ENCODE results near the gene PACSIN2. TPM values are rescaled to one million over a fixed set of nuclear protein-coding genes. Genes with fewer than 3 reads are reported as not detected.
A peak's percentile ranks its signal among the peaks of the same experiment; 100 is the strongest.
"Not testable (repeated sequence)": the region's sequence is repeated elsewhere in the genome, so short reads cannot be mapped to it uniquely, and the experiment has no call there.

PACSIN2 gene
- total RNA-seq, 3 donors from 2014 or later (not counting 1 experiment from before 2014, with no cell fraction given) = 37.1 to 48.5 (median 47.6) TPM

- H3K4me1 ChIP-seq (ENCODE audit: control insufficient read depth, insufficient read depth, low read length) = peaks cover 40% of the 10 kb centered on the region
- H3K27ac ChIP-seq (ENCODE audit: low read length) = no peak overlapping the region
- DNase-seq (no peak), ATAC-seq (peak; percentile 65 to 74 (median 68))
- H3K27me3 ChIP-seq (ENCODE audit: control insufficient read depth, insufficient read depth, low read length) = no peaks in the 10 kb centered on the region
- 59% methylated on average over 6 of the region's 6 CpGs for WGBS (ENCODE audit: insufficient coverage)
- H3K4me3 Mint-ChIP-seq = no peak overlapping the region
- no peaks in the 10 kb centered on the region for H3K9me3 Mint-ChIP-seq
- intact Hi-C loops (cut with micrococcal nuclease) = no loop called here
- no peaks in the 10 kb centered on the region for H3K36me3 Mint-ChIP-seq
- no peak overlapping the region for H3K4me3 ChIP-seq (ENCODE audit: low read length)
- peaks cover 38 to 45% of the 10 kb centered on the region in 2 donors for H3K4me1 Mint-ChIP-seq
- no peak for TF ChIP-seq CTCF (IDR thresholded peaks at IDR 0.05)
- H3K9me3 ChIP-seq (ENCODE audit: control insufficient read depth, insufficient read depth, low read length) = no peaks in the 10 kb centered on the region
- no peaks in the 10 kb centered on the region for H3K36me3 ChIP-seq (ENCODE audit: control insufficient read depth, insufficient read depth, low read length)
- no peak overlapping the region for H3K27ac Mint-ChIP-seq
- no peaks in the 10 kb centered on the region for H3K27me3 Mint-ChIP-seq (ENCODE audit: low read depth in 2 of 2)
Observed at GRCh38 chr22:42919199-42919598, 95.8 kb downstream of the PACSIN2 start.

GRCh38 chr22:42918500-42918899 is 96.4 kb downstream of the PACSIN2 start:
- Mint-ChIP-seq H3K9me3 (no peaks in the 10 kb centered on the region), H3K4me1 (peaks cover 35 to 42% of the 10 kb centered on the region in 2 donors), H3K27ac (no peak overlapping the region), H3K4me3 (no peak overlapping the region), H3K36me3 (no peaks in the 10 kb centered on the region), H3K27me3 (ENCODE audit: low read depth in 2 of 2) (no peaks in the 10 kb centered on the region)
- no peak for TF ChIP-seq CTCF (IDR thresholded peaks at IDR 0.05)
- ATAC-seq (no peak), DNase-seq (no peak)
- 73% methylated on average over 4 of the region's 4 CpGs for WGBS (ENCODE audit: insufficient coverage)
- Histone ChIP-seq H3K36me3 (ENCODE audit: control insufficient read depth, insufficient read depth, low read length) (no peaks in the 10 kb centered on the region), H3K4me1 (ENCODE audit: control insufficient read depth, insufficient read depth, low read length) (peaks cover 33% of the 10 kb centered on the region), H3K27ac (ENCODE audit: low read length) (no peak overlapping the region), H3K9me3 (ENCODE audit: control insufficient read depth, insufficient read depth, low read length) (no peaks in the 10 kb centered on the region), H3K4me3 (ENCODE audit: low read length) (no peak overlapping the region), H3K27me3 (ENCODE audit: control insufficient read depth, insufficient read depth, low read length) (no peaks in the 10 kb centered on the region)
- intact Hi-C loops (cut with micrococcal nuclease) = no loop called here

- H3K4me1 ChIP-seq (ENCODE audit: control insufficient read depth, insufficient read depth, low read length) = peaks cover 24% of the 10 kb centered on the region
- H3K27me3 Mint-ChIP-seq (ENCODE audit: low read depth in 2 of 2); H3K9me3 Mint-ChIP-seq; intact Hi-C loops (cut with micrococcal nuclease); H3K27ac ChIP-seq (ENCODE audit: low read length); H3K36me3 ChIP-seq (ENCODE audit: control insufficient read depth, insufficient read depth, low read length); DNase-seq; H3K4me3 Mint-ChIP-seq; H3K27ac Mint-ChIP-seq; H3K36me3 Mint-ChIP-seq; ATAC-seq; H3K27me3 ChIP-seq (ENCODE audit: control insufficient read depth, insufficient read depth, low read length); H3K4me3 ChIP-seq (ENCODE audit: low read length); H3K9me3 ChIP-seq (ENCODE audit: control insufficient read depth, insufficient read depth, low read length): not testable (repeated sequence)
- peaks cover 25 to 31% of the 10 kb centered on the region in 2 donors for H3K4me1 Mint-ChIP-seq
- WGBS (ENCODE audit: insufficient coverage) = 98% methylated on average over 6 of the region's 6 CpGs
Observed at GRCh38 chr22:42917358-42917757, 97.6 kb downstream of the PACSIN2 start.

- intact Hi-C loops (cut with micrococcal nuclease) = no loop called here
- H3K27ac ChIP-seq (ENCODE audit: low read length) = no peak overlapping the region
- Mint-ChIP-seq H3K4me1 (peaks cover 25 to 27% of the 10 kb centered on the region in 2 donors), H3K27ac (no peak overlapping the region), H3K4me3 (no peak overlapping the region), H3K9me3 (no peaks in the 10 kb centered on the region), H3K27me3 (ENCODE audit: low read depth in 2 of 2) (no peaks in the 10 kb centered on the region), H3K36me3 (no peaks in the 10 kb centered on the region)
- 94% methylated on average over 16 of the region's 17 CpGs for WGBS (ENCODE audit: insufficient coverage)
- ATAC-seq = no peak
- H3K36me3 ChIP-seq (ENCODE audit: control insufficient read depth, insufficient read depth, low read length) = no peaks in the 10 kb centered on the region
- no peak overlapping the region for H3K4me3 ChIP-seq (ENCODE audit: low read length)
- H3K9me3 ChIP-seq (ENCODE audit: control insufficient read depth, insufficient read depth, low read length) = no peaks in the 10 kb centered on the region
- TF ChIP-seq CTCF (IDR thresholded peaks at IDR 0.05) = no peak
- peaks cover 22% of the 10 kb centered on the region for H3K4me1 ChIP-seq (ENCODE audit: control insufficient read depth, insufficient read depth, low read length)
- no peak for DNase-seq
- H3K27me3 ChIP-seq (ENCODE audit: control insufficient read depth, insufficient read depth, low read length) = no peaks in the 10 kb centered on the region
Observed at GRCh38 chr22:42915980-42916765, 98.8 kb downstream of the PACSIN2 start.

Measured in natural killer cell (primary cell).